ENCODE data around the gene PRICKLE2.

Gene PRICKLE2

DNA sequence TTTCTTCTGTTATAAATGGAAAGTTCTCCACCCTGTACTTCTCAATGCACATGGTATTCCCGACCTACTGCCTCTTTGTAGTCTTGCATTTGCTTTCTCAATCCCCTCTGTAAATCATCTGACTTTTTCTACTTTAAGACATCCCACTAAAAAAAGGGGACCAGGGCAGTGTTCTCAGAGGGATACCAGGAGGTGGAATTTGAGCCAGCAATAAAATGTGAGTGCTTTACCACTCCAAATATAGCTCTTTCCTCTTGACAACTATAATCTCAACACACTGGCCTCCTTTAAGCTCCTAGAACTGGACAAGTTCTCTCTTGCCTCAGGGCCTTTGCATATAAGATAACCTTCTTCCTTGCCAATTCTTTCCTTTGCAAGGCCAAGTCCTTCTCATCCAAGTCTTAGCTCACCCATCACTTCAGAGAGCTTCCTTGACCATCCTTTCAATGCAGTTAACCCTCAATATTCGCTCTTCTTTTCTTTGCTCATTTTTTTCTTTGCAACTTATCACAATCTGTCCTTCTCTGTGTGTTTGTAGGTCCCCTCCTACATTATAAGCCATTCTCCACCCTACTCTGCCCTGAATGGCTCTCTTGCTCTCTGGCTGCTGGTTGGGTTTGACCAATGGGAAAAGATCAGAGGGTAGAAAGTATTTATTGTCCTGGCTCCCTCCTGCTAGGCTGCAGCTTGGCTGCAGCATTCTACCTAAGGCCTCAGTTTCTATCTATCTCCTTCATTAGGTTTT, 93.4 kb downstream of the PRICKLE2 start:
- DNase-seq (ENCODE audit: low read depth), result no peak

DNA sequence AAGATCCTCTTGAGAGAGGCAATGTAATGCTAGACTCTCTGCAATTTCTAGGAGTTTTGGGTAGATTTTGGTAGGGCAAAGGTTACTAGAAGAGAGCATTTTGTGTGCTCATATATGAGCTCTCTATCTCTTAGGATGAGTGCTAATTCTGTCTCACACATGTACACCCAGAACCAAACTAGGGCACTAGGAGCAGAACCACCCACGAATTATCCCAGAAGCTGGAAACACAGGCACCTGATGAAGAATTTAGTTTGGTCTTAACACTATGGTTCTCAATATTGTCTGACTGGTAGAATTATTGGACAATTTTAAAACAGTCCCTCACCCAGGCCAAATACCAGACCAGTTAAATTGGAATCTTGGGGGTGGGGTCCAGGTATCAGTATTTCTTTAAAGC, 94.8 kb downstream of the PRICKLE2 start:
- DNase-seq (ENCODE audit: low read depth), result no peak

DNA sequence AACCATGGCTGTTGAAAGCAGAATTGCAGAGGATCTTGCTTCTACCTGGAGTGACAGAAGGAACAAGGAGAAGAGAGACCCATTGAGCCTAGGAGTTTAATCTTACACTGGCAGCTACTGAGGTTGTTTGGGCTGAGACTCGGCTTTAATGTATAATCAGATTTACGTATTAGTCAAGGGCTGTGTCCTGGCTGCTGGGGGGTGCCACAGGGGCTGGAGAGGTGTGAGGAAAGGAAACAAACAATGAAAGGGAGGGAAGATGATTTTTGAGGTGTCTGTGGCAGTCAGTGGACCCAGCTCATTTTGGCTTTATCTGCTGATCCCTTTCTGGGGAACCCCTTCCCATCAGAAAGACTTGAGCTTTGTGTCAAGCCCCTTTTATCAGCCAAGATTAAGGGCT, 95.7 kb downstream of the PRICKLE2 start:
- no peak for DNase-seq (ENCODE audit: low read depth)

DNA sequence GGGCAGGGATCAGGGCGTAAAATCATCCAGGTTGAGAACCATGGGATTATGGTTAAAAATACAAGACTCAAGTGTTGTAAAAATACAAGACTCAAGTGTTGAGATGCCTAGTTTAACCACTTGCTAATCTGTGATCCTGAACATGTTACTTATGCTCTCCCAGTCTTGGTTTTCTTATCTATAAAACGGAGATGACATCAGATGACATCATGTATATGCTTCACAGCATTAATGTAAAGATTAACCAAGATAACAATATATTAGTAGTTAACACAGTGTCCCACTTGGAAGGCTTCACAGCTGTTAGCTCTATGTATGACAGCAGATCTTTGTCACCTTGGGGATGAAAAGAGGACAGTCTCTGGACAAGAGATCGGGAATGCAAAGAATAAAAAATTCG, 96.2 kb downstream of the PRICKLE2 start:
- no peak for DNase-seq (ENCODE audit: low read depth)

DNA sequence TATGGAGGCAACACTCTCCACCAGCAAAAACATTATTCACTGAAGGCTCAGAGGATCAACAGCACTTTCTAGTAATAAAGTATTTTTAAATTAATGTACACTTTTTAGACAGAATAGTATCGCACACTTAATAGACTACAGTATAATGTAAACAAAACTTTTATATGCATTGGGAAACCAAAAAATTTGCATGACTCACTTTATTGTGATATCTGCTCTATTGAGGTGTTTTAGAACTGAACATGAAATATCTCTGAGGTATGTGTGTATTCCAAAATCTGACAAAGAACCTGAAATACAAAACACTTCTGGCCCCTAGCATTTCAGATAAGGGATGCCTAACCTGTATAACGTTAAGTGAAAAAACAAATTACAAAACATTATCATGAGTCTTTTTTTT, 99.7 kb downstream of the PRICKLE2 start:
- DNase-seq (ENCODE audit: low read depth), result no peak

DNA sequence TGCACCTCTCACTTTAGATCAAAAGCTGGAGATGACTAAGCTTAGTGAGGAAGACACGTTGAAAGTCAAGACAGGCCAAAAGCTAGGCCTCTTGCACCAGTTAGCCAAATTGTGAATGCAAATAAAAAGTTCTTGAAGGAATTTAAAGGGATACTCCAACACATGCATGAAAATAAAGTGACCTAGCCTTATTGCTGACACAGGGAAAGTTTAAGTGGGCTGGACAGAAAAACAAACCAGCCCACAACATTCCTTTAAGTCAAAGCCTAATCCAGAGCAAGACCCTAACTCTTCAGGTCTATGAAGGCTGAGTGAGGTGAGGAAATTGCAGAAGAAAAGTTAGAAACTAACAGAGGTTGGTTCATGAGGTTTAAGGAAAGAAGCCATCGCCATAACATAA, 101.3 kb downstream of the PRICKLE2 start:
- DNase-seq (ENCODE audit: low read depth), result no peak

DNA sequence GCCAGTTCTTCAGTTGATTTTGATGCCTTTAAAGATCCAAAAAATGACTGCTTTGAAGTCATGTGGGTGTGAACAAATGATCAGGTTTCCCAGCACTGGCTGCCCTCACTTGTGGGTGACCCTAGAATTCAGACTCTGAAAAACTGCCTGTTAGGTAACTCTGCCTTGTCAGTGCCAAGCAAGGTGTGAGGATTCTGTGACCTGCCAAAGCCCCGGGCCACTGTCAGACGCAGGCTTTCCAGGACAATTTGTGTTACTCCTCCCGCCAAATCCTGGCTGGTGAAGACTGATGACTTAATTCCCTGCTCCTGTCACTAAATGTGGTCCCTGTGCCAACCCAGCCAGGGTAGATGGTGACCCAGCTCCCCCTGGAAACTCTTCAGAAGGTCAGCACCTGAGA, 102.8 kb downstream of the PRICKLE2 start:
- DNase-seq (ENCODE audit: low read depth), result no peak

DNA sequence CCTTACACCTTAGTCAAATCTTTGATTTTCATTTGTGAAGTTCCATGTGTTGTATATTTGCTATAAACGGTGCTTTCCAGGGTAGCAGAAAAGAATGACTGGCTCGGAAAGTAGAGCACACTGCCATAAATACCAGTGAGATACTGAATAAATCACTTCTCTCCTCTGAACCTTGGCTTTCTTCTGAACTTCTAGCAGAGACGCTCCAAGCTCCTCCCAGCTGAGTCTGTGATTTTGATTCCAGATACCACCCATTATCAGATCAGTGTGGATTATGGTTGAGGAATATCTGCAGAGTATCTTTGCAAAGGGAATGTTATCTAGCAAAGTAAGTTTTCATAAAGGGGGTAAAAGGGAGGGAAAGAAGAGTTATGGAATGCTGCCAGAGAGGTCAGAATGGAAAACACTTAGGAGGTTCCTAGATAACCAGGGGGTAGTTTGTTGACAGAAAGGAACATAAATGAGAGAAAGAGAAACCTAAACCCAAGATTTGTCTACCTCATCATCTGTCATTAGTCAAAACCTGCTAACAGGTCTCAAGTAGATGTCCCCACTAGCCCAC, 103.4 kb downstream of the PRICKLE2 start:
- DNase-seq (ENCODE audit: low read depth), result no peak

DNA sequence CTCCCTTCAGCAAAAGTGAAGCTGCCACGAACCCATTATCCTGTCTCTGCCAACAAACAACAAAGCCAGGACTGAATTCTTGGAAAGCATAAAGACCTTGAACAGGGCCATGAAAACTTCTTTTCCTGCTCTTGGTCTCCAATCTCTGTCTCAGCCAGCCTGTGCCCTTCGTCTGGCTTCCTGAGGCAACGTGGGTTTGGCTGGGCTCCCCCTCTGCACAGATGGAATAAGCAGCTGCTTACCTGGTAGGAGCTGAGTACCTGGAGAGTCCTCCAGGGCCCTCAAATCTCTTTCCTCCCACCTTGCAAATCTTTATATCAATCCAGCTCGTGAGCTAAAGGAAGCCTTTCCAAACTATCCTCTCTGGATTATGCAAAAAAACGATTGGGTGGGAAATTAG, 104.4 kb downstream of the PRICKLE2 start:
- no peak for DNase-seq (ENCODE audit: low read depth)

DNA sequence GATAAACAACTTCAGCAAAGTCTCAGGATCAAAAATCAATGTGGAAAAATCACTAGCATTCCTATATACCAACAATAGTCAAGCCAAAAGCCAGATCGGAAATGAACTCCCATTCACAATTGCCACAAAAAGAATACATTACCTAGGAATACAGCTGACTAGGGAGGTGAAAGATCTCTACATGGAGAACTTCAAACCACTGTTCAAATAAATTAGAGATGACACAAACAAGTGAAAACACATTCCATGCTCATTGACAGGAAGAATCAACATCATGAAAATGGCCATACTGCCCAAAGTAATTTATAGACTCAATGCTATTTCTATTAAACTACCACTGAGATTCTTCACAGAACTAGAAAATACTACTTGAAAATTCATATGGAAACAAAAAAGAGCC, 107.8 kb downstream of the PRICKLE2 start:
- DNase-seq (ENCODE audit: low read depth), result no peak

DNA sequence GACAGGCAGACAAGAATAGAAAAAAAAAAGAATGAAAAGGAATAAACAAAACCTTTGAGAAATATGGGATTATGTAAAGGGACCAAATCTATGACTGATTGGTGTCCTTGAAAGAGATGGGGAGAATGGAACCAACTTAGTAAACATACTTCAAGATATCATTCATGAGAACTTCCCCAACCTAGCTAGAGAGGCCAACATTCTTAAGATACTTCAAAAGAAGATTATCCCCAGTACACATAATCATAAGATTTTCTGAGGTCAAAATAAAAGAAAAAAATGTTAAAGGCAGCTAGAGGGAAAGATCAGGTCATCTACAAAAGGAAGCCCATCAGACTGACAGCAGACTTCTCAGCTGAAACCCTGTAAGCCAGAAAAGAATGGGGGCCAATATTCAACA, 110.6 kb downstream of the PRICKLE2 start:
- no peak for DNase-seq (ENCODE audit: low read depth)

DNA sequence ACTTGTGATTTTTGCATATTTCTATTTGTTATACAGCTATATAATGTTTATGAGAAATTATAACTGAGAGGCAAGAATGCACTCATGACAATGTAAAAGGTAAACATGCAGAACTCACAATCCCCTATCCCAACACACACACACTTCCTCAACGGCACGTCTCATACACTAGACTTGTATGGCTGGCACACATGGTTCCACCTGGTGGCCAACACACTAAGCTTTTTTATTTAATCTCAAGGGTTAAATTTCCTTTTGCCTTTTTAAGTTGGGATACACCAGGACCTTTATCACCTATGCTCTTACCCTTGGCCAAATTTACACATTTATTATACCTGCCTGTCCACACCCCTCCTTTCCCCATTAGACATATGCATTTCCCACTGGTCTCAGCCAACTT, 113.4 kb downstream of the PRICKLE2 start:
- no peak for DNase-seq (ENCODE audit: low read depth)

DNA sequence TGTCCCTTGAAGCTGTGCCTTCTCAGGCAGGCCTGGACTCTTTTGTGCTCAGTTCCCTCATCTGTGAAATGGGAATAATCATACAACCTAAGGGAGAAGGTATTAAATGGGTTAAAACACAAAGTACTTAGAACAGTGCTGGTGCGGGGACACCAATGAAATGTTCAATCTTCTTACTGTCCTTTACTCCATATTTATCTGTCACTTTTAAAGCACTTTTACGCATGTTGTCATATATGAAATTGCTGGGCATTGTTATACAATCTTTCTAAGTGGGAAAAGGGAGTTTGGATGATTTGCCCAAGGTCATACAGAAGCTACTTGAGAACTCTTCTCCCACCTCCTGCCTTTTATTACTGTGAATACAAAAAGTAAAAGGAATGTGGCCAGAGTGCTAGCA, 114.2 kb downstream of the PRICKLE2 start:
- DNase-seq (ENCODE audit: low read depth), result no peak

DNA sequence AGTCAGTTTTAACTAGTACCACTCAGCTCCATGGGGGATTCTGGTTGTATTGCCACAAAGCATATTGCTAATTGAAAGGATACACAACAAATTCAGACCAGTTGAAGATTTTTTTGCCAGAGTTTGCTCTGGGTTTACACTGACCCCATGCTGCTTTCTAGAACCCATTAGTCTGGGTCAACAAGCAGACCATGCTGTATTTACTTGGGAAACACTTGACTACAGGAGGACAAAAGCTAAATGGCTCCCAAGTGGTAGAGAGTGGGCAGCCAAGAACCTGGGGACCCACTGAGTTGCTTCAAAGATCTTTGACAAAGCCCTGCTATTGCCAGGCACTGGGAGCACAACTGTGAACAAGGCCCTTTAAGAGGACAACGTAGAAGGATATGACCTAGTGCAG, 115.2 kb downstream of the PRICKLE2 start:
- no peak for DNase-seq (ENCODE audit: low read depth)

DNA sequence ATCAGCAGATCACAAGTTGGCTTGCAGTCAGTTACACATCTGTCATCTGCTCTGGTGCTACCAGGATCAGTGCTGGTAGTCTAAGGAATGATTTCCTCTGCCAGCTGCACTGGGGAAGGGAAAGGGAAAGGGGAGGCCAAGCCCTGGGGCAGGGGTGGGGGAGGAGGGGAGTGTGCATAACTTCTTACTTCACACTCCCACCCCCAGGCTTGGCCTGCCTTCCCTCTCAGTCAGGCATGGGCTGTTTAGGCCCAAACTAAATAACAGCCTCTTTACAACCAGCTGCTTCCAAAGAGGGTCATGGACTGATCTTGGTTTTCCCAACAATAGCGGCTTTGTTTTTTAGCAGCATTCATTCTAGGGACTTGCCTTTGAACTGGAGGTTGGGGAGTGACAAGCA, 115.8 kb downstream of the PRICKLE2 start:
- no peak for DNase-seq (ENCODE audit: low read depth)

DNA sequence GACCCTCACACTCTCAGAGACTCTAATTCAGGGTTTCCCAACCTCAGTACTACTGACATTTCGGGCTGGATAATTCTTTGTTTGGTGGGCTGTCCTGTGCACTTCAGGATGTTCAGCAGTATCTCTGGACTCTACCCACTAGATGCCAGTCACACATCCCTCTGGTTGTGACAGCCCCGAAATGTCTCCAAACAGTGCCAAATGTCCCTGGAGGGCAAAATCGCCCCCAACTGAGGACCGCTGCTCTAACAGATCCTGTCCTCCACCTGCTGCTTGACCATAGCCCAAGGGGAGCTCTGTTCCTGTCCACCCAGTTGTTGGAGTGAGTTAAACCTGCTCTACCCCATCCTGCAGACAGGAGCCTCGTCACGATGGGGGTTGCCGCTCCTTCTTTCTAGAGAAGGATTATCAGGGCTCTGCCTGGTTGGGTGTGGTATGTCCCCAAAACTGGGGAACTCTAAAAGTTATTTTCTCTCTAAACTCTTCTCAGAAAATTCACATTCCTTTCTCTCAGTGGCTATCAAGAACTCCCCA, 116.4 kb downstream of the PRICKLE2 start:
- DNase-seq (ENCODE audit: low read depth), result no peak

DNA sequence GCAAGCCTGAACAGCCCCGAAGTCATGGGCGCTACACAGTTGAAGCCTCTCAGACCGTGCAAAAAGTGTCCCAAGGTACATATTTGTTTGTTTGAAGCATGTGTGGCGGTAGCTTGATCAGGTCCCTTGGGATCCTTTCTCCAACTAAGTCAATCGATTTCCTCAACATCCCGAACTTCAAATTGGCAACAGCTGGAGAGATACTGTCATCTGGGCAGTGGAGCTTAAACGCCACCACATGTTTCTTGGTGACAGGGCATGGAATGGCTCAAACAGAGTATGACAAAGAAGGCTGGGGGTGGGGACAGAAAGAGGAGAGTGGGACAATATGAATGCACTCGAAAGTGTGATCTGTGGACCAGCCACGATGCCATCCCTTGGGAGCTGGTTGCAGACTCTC, 117.0 kb downstream of the PRICKLE2 start:
- DNase-seq (ENCODE audit: low read depth), result no peak

DNA sequence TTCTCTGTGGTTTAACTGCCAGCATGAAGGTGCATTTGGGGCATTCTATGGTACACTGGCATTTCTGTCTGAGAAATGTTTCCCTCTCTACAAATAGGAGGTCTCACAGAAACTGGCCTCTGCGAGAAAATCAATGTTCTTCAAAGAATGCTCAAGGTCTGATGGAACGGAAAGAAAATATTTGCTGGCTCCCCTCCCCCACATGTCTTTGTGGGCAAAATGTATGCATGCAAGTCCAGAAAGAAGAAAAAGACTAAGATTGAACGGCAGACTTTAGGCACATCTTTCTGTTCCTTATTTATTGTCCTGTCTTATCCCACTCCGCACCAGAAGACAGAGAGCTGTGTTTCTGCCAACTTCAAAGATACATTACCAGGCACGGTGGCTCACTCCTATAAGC, 118.1 kb downstream of the PRICKLE2 start:
- DNase-seq (ENCODE audit: low read depth), result no peak

DNA sequence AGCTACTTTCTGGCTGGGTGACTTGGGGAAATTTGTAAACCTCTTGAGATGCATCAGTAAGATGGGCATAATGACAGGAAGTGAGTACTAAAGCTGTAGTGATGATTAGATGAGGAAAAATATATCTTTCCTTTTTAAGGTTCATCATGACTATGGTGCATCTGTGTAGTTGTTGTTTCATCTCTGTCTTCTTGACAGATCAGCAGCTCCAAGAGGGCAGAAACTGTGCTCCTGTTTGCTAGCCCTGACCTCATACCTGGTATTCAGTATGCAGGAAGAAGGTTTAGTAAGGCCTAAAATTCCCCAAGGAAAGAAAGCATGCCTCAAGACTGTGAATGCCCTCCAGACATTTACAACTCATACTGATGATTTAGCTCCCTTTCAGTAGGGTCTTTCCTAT, 119.5 kb downstream of the PRICKLE2 start:
- DNase-seq (ENCODE audit: low read depth), result no peak

DNA sequence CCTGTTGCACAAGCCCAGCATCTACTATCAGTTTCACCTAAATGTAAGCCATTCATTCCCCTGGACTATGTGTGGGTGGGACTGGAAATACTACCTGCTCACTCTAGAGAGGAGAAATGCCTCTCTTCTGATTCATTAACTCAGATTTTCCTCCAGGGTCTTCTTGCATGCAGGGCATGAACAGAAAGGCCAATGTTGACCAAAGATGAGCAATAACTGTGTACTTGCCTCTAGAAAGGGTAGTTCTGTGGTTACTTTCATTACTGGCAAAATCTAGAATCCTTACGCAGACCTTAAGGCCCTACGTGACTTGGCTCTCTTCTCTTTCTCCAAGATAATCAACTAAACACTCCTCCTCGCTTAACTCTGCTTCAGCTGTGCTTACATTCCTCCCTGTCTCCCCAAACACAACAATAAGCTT, 120.6 kb downstream of the PRICKLE2 start:
- no peak for DNase-seq (ENCODE audit: low read depth)

DNA sequence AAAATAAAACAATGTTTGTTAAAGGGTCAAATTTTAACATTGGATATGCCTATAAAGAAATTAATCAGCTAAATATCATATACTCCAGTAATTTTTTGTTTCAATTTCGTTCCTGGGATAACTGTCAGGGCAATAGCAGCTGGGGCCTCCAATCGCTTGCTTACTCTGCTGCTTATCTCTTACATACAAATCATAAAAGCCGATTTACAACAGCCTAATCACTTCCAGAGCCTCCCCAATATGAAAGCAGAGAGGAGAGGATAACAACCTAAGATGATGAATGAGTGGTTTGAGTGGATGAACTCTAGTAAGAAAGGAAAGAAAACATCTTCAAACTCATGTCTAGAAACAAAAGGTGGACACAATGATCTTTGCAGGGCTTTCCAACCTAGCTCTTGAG, 121.3 kb downstream of the PRICKLE2 start:
- no peak for DNase-seq (ENCODE audit: low read depth)

DNA sequence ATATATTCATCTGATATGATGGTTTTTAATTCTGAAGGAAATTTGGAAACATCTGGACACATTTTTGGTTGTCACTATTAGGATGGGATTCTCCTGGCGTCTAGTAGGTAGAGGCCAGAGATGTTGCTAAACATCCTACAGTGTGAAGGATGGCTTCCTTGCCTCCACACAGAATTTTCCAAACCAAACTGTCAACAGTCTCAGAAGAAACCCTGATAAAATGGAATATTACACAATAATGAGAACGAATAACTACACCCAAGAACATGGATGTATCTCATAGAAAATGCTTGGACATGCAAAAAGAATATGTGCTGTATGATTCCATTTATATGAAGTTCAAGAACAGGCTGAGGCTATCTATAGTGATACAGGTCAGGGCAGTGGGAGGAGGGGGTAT, 122.1 kb downstream of the PRICKLE2 start:
- DNase-seq (ENCODE audit: low read depth), result no peak

DNA sequence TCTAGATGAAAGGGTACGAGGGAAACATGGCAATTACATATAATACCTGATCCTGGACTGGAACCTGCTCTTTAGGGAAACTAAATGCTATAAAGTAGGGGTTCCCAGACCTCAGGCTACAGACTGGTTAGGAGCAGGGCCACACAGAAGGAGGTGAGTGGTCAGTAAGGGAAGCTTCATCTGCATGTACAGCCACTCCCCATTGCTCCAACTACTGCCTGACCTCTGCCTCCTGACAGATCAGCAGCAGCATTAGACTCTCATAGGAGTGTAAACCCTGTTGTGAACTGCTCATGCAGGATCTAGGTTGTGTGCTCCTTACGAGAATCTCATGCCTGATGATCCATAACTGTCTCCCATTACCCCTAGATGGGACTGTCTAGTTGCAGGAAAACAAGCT, 123.1 kb downstream of the PRICKLE2 start:
- no peak for DNase-seq (ENCODE audit: low read depth)

DNA sequence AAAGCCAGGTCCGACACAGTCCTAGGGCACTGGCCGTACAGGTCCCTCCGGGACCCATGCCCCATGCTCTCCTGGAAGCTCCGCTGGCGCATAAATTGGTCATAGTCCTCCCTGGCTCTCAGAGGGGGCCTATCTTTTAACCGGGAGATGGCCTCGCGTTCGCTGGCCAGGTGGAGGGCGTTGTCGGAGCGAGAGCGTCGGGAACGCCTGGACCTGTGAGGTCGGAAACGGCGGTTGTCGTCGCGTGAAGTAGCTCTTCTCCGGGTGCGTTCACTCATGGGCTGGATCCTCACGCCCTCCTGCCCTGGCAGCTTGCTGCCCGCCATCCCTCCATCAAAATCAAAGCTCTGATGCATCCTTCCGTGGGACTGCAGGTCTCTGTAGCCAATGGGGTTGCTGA, 126.0 kb downstream of the PRICKLE2 start:
- DNase-seq (ENCODE audit: low read depth), result no peak
